AG10803 (cell line): ENCODE measurements around the gene SAYSD1.

ENCODE experiments used
- DNase-seq: peaks from one replicate; pipeline ENCODE4 v3.0.0; 2010; ENCODE audit warnings: low read depth
- H3K4me3 ChIP-seq: 2 replicates; pipeline ENCODE4 v1.5.1; 2011; ENCODE audit warnings: mild to moderate bottlenecking, low read length, control low read depth
- CTCF ChIP-seq: conservative IDR thresholded peaks from 2 replicates; pipeline ENCODE4 v1.5.1; 2011; ENCODE audit warnings: mild to moderate bottlenecking, low read length, control low read depth, inconsistent platforms

SAYSD1 gene

GRCh38 chr6:39080246-39080875, 34.6 kb downstream of the SAYSD1 start:
- H3K4me3 ChIP-seq, result no peak overlapping the region
- DNase-seq, result no peak
- TF ChIP-seq CTCF, result no peak

GRCh38 chr6:39079197-39080125, 35.5 kb downstream of the SAYSD1 start:
- no peak for DNase-seq
- H3K4me3 ChIP-seq, result no peak overlapping the region
- no peak for TF ChIP-seq CTCF

GRCh38 chr6:39078695-39079094, 36.3 kb downstream of the SAYSD1 start:
- no peak for TF ChIP-seq CTCF
- no peak for DNase-seq
- H3K4me3 ChIP-seq, result no peak overlapping the region

- DNase-seq, result no peak
- TF ChIP-seq CTCF, result no peak
- H3K4me3 ChIP-seq, result no peak overlapping the region
Observed at GRCh38 chr6:39077882-39078594, 36.9 kb downstream of the SAYSD1 start.

- TF ChIP-seq CTCF, result no peak
- no peak for DNase-seq
Observed at GRCh38 chr6:39076623-39077535, 38.1 kb downstream of the SAYSD1 start.

GRCh38 chr6:39075807-39076622, 39.0 kb downstream of the SAYSD1 start:
- H3K4me3 ChIP-seq, result no peak overlapping the region
- no peak for TF ChIP-seq CTCF
- no peak for DNase-seq

More at GRCh38 chr6:39076623-39077535, 38.1 kb downstream of the SAYSD1 start:
- H3K4me3 ChIP-seq, result no peak overlapping the region
